Stomach smooth muscle (tissue), 2 donors: ENCODE measurements around the gene RELL2.

Experiments used
- H3K27ac ChIP-seq: one replicate; pipeline ENCODE4 v1.7.0; 2013; ENCODE audit warnings: mild to moderate bottlenecking, low read length, inconsistent platforms
- H3K27me3 ChIP-seq, 2 donors: one replicate each; pipeline ENCODE4 v1.7.0; 2013; ENCODE audit warnings: low read length in 2 of 2; ENCODE audit not compliant: insufficient read depth in 2 of 2, control insufficient read depth in 1 of 2
- H3K36me3 ChIP-seq, 2 donors: one replicate each; pipeline ENCODE4 v1.7.0; 2013; ENCODE audit warnings: low read length in 2 of 2; ENCODE audit not compliant: control insufficient read depth in 2 of 2, insufficient read depth in 2 of 2
- H3K4me1 ChIP-seq: one replicate; pipeline ENCODE4 v1.7.0; 2013; ENCODE audit warnings: low read length; ENCODE audit not compliant: control insufficient read depth, insufficient read depth
- H3K4me3 ChIP-seq, 2 donors: one replicate each; pipeline ENCODE4 v1.7.0; 2013; ENCODE audit warnings: low read length in 2 of 2
- H3K9ac ChIP-seq, 2 donors: one replicate each; pipeline ENCODE4 v1.7.0; 2013; ENCODE audit warnings: low read length in 2 of 2, mild to moderate bottlenecking in 1 of 2
- H3K9me3 ChIP-seq, 2 donors: one replicate each; pipeline ENCODE4 v1.7.0; 2013; ENCODE audit warnings: low read length in 2 of 2; ENCODE audit not compliant: control insufficient read depth in 2 of 2
- donor health status: healthy.
- donor health status: Pancreatic carcinoma.

The RELL2 gene

DNA sequence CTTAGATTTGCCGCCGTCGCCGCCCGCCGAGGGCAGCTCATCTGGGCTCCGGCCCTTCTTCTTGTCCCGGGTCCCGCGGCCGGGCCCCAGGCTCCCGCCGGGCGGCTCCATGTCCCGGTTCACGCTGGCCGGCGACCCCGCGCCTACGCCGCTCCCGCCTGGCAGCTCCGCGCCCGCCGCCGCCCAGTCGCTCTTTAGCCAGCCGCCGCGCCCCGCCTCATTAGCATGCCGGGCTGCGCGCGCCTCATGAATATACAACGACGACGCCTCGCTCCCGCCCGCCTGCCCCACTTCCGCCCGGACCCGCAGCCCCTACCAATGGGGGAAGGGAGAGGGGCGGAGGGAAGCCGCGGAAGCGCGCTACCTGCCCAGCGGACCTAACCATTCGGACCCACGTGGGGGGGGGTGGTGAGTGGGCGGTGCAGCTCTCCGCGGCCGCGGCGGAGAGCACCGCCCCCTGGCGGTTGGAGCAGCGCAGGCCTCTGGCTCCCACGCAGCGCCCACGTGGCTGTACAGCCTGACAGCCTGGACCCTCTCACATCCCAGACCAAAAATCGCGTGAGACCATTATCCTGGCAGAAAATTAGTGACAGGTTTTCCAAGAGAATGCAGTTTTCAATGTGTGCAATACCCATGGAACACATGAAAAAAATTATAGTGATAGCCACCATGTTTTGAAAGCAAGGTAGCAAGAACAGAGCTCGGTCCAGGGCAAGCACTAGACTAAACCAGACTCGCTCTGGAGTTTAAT, 17.8 kb upstream of the RELL2 start, which contains the start of gene DIAPH1:
Gene DIAPH1, minus strand, starts transcription at position 197 of the 751 bp plus-strand sequence. Its CDS starts 86 bp downstream, at position 111.
- Histone ChIP-seq H3K36me3 (peaks cover 15 to 25% of the 10 kb centered on the region in 2 donors), H3K4me1 (peaks cover 11% of the 10 kb centered on the region)

DNA sequence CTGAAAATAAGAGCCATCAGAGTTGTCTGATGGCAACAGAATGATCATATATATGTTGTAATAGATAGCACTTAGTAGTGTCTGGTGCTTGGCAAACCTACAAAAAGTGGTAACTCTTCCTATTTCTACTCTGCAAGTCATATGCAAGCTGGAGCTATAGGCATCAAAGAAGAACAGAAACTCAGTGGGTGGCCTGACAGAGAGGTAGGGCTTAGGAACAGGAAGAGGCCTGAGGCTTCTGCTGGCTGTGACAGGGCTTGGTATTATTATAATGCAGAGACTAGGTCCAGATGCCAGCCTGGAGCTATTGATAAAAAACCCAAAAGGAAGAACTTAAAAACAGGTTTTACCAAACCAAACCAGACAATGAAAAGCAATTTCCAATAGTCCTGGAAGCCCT, 13.6 kb upstream of the RELL2 start:
- Histone ChIP-seq H3K36me3 (peaks cover 41 to 56% of the 10 kb centered on the region in 2 donors), H3K9me3 (no peaks in the 10 kb centered on the region), H3K4me3 (no peak overlapping the region), H3K27ac (no peak overlapping the region), H3K4me1 (peaks cover 6% of the 10 kb centered on the region), H3K9ac (no peak overlapping the region), H3K27me3 (no peaks in the 10 kb centered on the region)

More for the DNA sequence above, 17.8 kb upstream of the RELL2 start, which contains the start of gene DIAPH1:
- peak within 1 kb of the TSS; percentile 38 to 77 for H3K4me3 ChIP-seq
- peak within 1 kb of the TSS; percentile 75 to 76 for H3K9ac ChIP-seq
- H3K27ac ChIP-seq, result peak within 1 kb of the TSS; percentile 33
- no peaks in the 10 kb centered on the region for H3K9me3 ChIP-seq
- no peaks in the 10 kb centered on the region for H3K27me3 ChIP-seq

DNA sequence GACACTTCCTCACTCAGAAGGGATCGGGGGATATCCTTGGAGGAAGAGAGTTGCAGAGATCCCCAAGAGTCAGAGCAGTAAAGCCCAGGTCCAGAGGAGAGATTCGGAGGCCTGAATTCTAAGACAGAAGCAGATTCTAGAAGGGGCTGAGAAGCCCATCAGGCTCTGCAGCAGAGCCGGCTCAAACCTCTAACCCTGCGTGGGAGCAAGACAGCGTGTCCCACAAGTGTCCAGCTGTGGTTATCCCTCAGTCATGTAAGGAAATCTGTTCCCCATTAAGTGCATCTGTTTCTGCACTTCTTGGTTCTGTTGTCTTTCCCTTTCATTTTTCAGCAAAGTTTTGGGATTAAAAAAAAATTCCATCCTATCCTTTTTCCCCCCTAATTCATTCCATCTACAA, 13.2 kb upstream of the RELL2 start:
- no peak overlapping the region for H3K27ac ChIP-seq
- no peaks in the 10 kb centered on the region for H3K9me3 ChIP-seq
- H3K27me3 ChIP-seq, result no peaks in the 10 kb centered on the region
- H3K36me3 ChIP-seq, result peaks cover 46 to 61% of the 10 kb centered on the region in 2 donors
- H3K9ac ChIP-seq, result no peak overlapping the region
- H3K4me3 ChIP-seq, result no peak overlapping the region
- H3K4me1 ChIP-seq, result peaks cover 2% of the 10 kb centered on the region

DNA sequence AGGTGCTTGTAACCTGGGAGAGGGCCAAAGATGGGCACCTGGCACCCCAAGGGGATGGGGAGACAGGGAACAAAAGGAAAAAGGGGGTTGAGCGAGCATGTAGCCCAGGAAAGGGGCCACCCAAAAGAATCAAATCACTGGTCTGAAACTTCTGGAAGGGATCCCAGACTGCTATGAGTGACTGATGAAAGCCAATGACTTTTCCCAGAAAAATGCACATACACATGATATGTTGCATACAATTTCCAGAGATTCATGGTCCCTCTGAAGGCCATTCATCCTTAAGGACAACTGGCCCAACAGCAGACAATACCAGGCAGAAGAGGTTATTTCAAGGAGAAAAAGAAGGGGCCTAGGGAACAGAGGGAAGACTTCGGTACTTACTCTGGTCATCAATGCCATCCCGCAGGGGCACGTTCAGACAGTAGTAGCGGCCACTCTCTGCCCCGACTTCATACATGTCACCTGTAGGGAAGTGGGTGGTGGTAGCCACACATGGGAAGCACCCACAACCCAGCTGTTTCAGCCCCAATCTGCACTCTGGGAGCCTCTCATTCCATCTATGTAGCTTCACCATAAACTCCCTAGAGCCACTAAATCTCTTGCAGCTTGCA, 8.5 kb upstream of the RELL2 start:
- no peak overlapping the region for H3K4me3 ChIP-seq
- no peaks in the 10 kb centered on the region for H3K27me3 ChIP-seq
- H3K27ac ChIP-seq, result no peak overlapping the region
- no peaks in the 10 kb centered on the region for H3K9me3 ChIP-seq
- H3K9ac ChIP-seq, result no peak overlapping the region
- H3K36me3 ChIP-seq, result peaks cover 46 to 56% of the 10 kb centered on the region in 2 donors
- H3K4me1 ChIP-seq, result no peaks in the 10 kb centered on the region

DNA sequence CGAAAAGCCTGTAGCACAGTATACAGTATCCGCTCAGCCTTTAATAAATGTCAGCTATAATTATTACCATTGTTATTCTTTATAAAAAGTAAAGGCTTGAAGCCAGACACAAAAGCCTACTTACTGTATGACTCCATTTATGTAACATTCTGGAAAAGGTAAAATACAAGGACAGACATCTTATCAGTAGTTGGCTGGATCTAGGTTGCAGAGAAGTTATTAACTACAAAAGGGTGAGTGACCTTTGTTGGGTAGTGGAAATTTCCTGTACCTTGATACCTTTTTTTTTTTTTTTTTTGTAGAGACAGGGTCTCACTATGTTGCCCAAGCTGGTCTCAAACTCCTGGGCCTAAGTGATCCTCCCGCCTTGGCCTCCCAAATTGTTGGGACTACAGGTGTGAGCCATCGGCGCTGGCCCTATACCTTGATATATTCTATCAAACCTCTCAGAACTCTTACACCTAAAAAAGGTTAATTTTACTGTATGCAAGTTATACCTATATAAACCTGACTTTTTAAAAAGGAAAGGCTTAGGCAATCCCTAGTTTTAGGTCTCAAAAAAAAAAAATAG, 6.1 kb upstream of the RELL2 start:
- H3K36me3 ChIP-seq, result peaks cover 36 to 40% of the 10 kb centered on the region in 2 donors
- no peak overlapping the region for H3K4me3 ChIP-seq
- no peaks in the 10 kb centered on the region for H3K27me3 ChIP-seq
- H3K4me1 ChIP-seq, result peaks cover 11% of the 10 kb centered on the region
- no peaks in the 10 kb centered on the region for H3K9me3 ChIP-seq
- no peak overlapping the region for H3K27ac ChIP-seq
- no peak overlapping the region for H3K9ac ChIP-seq

DNA sequence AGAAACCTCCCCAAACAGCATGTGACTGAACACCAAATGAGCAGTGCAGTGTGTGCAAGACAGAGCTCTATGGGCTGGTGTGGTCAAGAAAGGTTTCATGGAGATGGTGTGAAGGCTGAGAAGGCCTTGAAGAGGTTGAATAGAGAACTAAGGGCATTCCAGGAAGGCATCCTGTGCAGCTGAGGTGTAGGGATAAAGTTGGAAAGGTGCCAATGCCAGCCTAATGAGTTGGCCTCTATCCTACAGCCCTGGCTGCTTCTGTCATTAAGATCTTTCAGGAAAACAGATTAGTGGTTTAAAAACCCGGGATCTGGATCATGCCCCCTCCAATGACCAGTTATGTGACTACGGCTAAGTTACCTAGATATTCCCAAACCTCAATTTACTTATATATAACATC, 4.1 kb upstream of the RELL2 start:
- peaks cover 24% of the 10 kb centered on the region for H3K4me1 ChIP-seq
- no peak overlapping the region for H3K9ac ChIP-seq
- peaks cover 24 to 25% of the 10 kb centered on the region in 2 donors for H3K36me3 ChIP-seq
- no peaks in the 10 kb centered on the region for H3K27me3 ChIP-seq
- H3K27ac ChIP-seq, result no peak overlapping the region
- H3K9me3 ChIP-seq, result no peaks in the 10 kb centered on the region
- no peak overlapping the region for H3K4me3 ChIP-seq

DNA sequence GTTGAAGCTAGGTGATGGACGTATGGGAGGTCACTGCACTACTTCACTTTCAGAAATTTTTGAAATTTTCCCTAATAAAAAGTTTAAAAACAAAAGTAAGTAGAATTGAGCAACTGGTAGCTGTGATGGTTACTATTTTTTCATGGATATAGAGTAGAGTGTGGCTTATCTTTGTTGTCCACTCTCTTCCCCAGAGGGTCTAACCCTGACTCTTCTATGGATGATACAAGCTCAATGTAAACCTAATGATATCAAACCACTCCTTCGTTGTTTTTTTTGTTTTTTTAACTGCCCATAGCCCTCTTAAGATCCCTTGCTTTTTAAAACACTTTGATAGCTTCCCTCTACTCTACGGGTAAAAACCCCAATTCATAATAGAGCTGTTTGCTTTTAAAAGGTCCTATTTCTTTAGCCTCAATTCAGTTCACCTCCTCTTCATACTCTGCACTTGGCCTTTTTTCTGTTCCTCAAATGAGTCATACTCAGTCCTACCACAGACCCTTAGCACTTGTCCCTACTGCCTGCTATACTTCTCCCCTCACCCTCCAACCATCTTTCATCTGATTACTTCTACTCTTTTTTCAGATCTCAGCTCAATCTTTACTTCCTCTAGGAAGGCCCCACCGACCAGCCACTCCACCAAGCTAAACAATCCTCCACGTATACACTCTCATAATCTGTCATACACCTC, 2.8 kb upstream of the RELL2 start:
- no peak overlapping the region for H3K9ac ChIP-seq
- H3K27me3 ChIP-seq, result peaks cover 8 to 11% of the 10 kb centered on the region in 2 donors
- H3K36me3 ChIP-seq, result peaks cover 10 to 11% of the 10 kb centered on the region in 2 donors
- H3K9me3 ChIP-seq, result no peaks in the 10 kb centered on the region
- no peak overlapping the region for H3K27ac ChIP-seq
- peaks cover 27% of the 10 kb centered on the region for H3K4me1 ChIP-seq
- no peak overlapping the region for H3K4me3 ChIP-seq

DNA sequence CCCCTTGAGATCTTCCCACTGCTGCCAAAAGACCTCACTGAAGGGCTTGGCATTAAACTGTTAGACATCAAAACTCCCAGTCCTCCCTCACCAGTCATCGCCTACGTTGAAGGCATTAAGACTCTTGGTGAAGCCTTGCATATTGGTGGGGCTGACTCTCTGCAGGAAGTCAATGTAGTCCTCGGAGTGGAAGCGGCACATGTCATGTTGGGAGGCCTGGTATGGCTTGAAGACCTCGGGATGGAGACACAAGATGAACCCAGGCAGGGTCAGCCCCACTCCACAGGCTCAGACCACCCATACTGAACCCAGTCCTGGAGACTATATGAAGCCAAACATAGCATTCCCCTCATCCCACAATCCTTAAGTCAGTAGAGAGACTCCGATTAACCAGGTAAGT, 2.1 kb upstream of the RELL2 start:
- peaks cover 3 to 4% of the 10 kb centered on the region in 2 donors for H3K36me3 ChIP-seq
- H3K9ac ChIP-seq, result no peak overlapping the region
- peaks cover 27% of the 10 kb centered on the region for H3K4me1 ChIP-seq
- no peaks in the 10 kb centered on the region for H3K9me3 ChIP-seq
- peaks cover 8 to 11% of the 10 kb centered on the region in 2 donors for H3K27me3 ChIP-seq
- no peak overlapping the region for H3K4me3 ChIP-seq
- no peak overlapping the region for H3K27ac ChIP-seq

DNA sequence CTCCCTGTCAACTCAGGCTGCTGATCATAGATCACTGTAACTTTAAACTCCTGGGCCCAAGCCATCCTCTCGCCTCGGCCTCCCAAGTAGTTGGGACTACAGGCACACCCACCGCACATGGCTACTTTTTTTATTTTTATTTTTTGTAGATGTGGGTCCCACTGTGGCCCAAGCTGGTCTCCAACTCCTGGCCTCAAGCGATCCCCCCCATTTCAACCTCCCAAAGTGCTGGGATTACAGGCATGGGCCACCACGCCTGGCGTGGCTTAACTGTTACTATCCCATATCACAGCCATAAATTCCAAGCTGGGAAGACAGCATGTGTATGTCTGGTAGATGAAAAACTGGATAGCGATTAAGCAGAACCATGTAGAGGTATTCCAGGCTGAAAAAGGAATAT, 1.2 kb upstream of the RELL2 start:
- peaks cover 3% of the 10 kb centered on the region in 2 donors for H3K36me3 ChIP-seq
- no peak overlapping the region for H3K27ac ChIP-seq
- peaks cover 8 to 11% of the 10 kb centered on the region in 2 donors for H3K27me3 ChIP-seq
- H3K4me1 ChIP-seq, result peaks cover 27% of the 10 kb centered on the region
- H3K9ac ChIP-seq, result peak overlapping the region in 1 of 2 donors; percentile 93
- no peaks in the 10 kb centered on the region for H3K9me3 ChIP-seq
- H3K4me3 ChIP-seq, result peak overlapping the region; percentile 96 to 99

DNA sequence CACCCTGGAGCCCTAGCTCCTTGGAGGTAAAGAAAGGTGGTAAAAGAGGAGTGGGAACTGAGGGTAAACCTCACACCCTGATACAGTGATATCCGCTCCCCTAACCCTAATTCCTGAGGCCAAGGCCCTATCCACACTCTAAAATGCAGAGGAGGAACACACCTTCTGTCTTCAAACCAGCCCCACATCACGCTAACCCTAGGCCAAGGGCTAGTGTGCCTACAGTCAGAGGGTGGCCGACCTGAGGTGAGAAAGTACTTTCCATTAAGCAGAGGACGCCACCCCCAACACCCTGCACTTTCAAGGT, 738 bp upstream of the RELL2 start:
- Histone ChIP-seq H3K9me3 (no peaks in the 10 kb centered on the region), H3K9ac (peak overlapping the region; percentile 93), H3K4me3 (peak overlapping the region; percentile 96 to 99), H3K36me3 (peaks cover 3% of the 10 kb centered on the region in 2 donors), H3K27ac (peak overlapping the region; percentile 62), H3K27me3 (peaks cover 8 to 11% of the 10 kb centered on the region in 2 donors), H3K4me1 (peaks cover 27% of the 10 kb centered on the region)
